Cerebellar cortex (tissue), 1 donor: ENCODE measurements around the gene GOLM1.
"Not testable (repeated sequence)": the region's sequence is repeated elsewhere in the genome, so short reads cannot be mapped to it uniquely, and the experiment has no call there.

ENCODE experiments used
- DNase-seq: peaks from one replicate; pipeline ENCODE4 v3.0.0-alpha.2; 2015; ENCODE audit warnings: low spot score

GOLM1 gene

DNA sequence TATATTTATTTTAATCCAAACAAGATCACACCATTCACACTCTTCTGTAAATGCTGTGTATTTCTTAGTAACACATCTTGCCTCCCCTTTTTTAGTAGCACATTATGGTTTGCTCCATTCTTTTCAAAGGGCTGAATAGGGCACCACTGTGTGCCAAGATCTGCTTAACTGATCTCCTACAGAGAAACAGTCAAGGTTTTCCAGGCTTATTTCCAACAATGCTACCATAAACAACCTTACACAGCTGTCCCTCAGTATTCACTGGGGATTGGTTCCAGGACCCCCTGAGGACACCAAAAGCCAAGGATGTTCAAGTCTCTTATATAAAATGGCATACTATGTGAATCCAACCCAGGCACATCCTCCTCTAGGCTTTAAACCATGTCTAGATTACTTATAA lies 16.5 kb downstream of the GOLM1 start:
- DNase-seq = peak; percentile 86

DNA sequence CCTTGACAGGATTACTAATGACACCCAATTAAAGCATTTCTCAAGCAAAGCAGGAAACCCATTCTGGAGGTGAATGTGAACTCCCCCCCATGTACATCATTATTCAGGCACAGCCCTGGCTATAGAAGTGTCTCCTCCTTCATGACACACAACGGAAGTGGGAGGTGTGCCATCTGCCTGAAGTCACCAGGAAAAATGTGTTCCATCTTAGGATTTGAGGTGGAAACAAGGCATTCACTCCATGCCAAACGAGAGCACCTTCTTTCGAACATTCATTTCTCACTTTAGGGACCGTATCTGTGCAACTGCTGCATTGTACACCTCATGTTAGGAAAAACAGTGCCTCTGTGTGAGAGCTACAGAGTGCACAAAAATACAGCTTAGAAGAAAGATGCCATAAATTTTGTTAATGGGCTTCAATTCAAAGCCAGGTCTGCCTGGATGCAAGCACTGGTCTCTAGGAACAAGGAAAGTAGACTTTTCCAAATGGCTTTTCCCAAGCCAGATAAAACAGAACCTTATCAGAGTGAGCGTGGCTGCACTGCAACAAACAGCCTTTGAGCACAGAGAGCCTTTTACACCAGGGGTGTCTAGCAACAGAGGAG lies 19.4 kb downstream of the GOLM1 start:
- DNase-seq = peak; percentile 75

DNA sequence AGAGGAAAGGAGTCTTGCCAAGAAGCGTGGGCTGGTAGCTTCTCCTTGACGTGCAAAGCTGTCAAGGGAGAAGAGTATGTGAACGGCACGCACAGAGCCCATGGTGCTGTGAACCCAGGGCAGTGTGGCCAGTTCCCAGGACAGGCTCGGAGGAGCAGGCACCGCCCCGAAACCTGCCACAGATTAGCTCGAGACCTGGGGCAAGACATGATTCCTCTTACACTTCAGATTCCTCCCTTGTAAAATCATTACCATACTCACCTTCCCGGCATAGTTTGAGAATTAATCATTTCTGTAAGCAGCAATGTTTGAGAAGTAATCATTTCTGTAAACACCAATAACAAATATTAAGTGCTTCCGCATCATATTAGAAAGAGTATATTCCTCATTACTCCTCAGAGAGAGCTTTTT lies 19.9 kb downstream of the GOLM1 start:
- peak; percentile 43 for DNase-seq

GRCh38 chr9:86078731-86079130 lies 20.6 kb downstream of the GOLM1 start:
- no peak for DNase-seq

DNA sequence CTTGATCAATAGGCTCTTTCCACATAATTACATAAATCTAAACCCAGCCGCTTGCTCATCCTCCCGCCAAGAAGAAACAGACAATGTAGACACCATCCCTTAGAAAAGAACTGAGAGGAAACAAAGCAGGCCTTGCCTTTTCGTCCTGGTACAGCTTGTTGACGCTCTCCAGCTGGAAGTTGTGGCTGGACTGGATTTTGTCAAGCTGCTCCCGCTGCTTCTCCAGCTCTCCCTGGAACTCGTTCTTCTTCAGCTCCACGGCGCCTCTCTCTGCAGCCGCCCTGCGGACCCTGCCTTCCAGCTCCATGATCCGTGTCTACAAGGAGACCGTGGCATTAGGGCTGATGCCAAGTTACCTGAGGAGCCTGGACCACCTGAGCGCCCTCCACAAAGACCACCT lies 22.1 kb downstream of the GOLM1 start:
- peak; percentile 73 for DNase-seq

DNA sequence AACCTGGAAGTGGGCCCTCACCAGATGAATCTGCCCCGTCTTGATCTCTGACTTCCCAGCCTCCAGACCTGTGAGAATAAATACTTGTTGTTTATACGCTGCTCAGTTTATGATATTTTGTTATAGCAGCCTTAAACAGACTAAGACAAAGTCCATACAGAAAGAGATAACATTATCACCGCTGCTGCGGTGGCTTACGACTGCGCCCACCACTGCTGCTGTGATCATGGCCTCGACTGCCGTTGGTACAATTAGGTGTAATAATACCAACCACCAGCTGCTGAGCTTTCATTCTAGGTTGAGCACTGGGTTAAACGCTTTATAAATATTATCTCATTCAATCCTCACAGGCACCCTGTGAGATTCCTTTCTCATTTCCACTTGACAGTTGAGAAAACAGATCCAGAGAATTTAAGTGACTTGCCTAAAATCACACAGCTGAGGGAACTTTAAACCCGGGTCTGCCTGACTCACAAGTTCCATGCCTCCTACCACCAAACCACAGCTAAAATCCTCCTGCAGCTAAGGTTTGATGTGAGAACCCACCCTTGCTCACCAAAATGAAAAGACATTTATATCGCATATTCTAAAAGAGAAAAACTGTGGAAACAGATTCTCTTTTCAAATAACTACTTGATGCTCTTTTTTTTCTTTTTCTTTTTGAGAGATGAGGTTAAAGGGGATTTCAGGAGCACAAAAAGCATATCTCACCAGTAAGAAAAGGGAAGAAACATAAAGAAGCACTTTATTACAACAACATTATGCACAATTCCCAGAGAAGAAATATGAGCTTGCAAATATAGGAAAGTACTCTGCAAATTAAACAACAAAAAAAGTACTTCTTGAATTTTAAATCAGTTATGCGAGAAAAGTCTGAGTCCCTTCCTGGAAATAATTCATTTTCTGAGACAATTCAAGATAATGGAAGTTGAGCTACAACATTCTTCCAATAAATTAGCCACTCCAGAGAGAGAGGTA lies 23.9 kb downstream of the GOLM1 start:
- no peak for DNase-seq

- no peak for DNase-seq
Observed at GRCh38 chr9:86073839-86074238, 25.5 kb downstream of the GOLM1 start.

DNA sequence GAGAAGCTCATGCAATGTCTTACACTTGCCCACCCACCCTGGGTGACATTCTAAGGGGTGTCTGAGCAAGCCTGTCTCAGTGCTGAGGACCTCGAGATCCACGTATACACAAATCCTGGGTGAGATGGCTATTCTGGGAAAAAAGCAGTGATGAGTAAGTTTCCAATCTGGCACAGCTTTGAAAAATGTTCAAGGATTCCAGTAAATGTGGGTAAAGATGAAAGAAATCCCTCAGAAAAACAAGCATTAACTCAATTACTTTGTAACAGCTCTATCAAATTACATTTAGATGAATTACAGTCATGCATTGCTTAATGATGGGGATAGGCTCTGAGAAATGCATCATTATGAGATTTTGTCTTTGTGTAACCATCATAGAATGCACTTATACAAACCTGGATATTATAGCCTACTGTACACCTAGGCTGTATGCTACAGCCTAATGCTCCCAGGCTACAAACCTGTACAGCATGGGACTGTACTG lies 26.9 kb downstream of the GOLM1 start:
- DNase-seq = no peak

- DNase-seq = no peak
Observed at GRCh38 chr9:86069206-86069869, 30.0 kb downstream of the GOLM1 start.

- DNase-seq = peak; percentile 92
Observed at GRCh38 chr9:86064220-86064619, 35.1 kb downstream of the GOLM1 start.

DNA sequence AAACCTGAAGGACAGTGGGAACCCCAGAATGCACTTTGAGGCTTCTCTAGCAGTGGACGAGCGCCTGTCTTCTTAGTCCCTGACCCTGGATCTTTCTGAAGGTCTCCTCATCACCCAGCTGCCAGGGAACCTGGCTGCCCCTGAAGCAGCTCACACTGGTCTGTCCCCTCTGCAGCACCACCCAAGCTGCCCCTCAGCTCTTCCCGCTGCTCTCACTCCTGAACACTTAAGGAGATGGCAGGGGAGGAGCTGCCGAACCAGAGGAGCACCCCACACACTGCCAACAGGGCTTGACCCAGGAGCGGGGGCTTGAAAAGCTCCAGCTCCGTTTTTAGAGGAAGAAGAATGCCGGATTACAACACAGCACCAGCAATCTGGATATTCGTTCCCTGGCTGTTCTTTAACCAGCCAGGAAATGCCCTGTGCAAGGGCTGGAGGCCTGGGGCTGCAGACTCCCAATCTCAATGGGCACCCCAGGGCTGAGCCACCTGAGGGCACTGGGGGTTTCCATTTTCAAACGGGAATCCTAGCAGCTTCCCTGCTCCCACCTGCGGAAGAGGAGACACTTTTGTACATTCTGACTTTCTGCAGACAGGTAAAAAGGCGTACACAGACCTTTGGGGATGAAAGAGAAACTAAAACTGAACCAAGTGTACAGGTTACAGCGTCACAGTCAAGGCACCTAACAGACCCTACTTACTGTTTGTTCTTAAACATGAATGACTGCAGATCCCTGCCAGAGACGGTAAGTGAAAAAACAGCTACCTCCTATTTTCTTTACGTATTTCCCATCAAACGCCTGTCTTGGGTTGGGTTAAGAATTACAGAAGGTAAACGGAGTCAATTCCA lies 36.3 kb downstream of the GOLM1 start:
- DNase-seq = no peak

DNA sequence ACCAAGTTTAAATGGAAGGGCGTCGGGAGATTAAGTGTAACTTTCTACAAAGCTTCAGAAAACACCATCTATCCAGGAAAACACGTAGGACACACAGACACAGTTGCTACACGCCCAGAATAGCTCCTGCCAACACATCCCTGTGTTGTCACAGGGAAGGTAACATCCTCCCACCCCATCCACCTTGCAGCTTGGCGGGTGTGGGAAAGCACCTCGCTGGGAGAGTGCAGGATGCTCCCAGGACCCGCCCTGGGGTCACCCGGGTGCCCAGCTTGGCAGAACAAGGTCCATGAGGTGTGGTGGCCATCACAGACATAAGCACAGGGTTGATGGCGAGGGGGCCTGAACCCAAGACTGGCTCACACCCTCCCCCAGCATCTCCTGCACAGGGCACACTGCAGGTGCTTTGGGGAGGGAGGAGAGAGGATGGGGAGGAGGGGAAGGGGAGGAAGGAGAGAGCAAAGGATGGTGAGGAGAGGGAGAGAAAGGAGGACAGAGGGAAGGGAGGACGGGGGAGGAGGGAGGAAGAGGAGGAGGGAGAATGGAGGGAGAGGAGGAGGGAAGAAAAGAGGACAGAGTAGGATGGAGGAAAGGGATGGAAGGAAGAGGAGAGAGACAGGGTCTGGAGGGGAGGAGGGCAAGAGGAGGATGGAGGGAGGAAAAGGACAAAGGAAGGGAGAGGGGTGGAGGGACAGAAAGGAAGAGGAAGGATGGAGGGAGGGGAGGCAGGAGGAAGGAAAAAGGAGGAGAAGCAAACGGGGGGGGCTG lies 37.2 kb downstream of the GOLM1 start:
- DNase-seq = no peak

GRCh38 chr9:86057491-86057890 lies 41.9 kb downstream of the GOLM1 start:
- no peak for DNase-seq

- DNase-seq = no peak
Observed at GRCh38 chr9:86054695-86055094, 44.7 kb downstream of the GOLM1 start.

DNA sequence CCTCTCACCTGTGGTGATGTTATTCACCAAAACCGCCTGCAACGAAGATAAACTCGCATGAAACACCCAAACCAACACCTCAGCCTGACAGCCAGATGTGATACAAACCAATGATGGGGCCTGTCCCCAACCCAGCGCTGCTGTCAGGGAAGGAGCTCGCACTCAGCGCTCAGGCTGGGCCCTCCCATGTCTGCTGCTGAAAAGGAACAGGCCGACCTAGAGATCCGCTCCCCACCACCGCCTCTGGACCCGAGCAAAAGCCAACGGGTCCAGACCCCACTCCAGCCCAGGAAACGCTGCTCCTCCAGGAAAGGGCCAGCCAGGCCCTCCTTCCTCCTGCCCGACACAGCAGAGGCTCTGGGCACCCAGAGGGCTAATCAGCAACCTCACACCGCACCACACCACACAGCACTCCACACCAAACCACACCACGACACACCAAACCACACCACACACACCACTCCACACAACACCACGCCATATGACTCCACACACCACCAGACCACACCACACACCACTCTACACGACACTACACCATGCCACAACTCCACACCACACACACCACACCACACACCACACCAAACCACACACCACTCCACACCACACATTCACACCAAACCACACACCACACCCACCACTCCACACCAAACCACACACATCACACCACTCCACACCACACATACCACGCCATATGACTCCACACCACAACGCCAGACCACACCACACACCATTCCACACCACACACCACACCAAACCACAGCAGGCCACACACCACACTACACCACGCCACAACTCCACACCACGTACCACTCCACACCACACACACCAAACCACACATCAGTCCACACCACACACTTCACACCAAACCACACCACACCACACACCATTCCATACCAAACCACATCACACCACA lies 46.5 kb downstream of the GOLM1 start:
- no peak for DNase-seq

GRCh38 chr9:86048018-86048742 lies 51.2 kb downstream of the GOLM1 start:
- DNase-seq = not testable (repeated sequence)

DNA sequence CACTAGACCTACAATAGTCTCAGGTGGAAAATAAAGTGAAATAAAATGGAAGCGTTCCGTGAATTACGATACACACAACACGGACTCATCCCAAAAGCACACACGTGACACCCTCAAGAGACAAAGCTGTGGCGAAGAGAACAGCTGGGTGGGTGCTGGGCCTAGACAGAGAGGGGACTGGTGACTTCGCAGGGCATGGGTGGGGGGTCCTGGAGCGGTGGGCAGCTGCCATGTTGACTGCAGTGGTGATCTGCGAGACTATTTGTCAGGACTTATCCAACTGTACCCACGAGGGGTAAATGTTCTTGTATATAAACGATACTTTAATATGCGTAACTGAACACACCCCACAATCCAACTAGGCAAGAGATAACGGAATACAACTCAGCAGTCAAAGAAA lies 52.0 kb downstream of the GOLM1 start:
- DNase-seq = no peak

DNA sequence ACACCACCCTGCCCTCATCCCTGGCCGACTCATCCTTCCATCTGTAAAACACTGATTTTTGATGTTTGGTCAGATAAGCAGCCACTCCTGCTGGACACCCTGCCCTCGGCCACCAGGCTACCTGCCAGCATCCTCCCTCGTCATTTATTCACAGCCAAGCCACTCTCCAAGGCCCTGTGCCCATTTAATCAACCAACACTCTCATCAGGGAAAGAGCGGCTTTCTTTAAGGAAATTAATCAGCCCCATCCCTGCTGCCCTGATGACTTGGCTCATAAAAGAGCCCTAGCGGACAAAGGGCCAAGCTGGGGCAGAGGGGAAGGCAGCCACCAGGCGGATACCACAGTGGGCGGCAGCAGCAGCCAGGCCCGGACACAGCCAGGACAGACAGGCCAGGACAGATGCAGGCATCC lies 52.4 kb downstream of the GOLM1 start:
- peak; percentile 87 for DNase-seq

DNA sequence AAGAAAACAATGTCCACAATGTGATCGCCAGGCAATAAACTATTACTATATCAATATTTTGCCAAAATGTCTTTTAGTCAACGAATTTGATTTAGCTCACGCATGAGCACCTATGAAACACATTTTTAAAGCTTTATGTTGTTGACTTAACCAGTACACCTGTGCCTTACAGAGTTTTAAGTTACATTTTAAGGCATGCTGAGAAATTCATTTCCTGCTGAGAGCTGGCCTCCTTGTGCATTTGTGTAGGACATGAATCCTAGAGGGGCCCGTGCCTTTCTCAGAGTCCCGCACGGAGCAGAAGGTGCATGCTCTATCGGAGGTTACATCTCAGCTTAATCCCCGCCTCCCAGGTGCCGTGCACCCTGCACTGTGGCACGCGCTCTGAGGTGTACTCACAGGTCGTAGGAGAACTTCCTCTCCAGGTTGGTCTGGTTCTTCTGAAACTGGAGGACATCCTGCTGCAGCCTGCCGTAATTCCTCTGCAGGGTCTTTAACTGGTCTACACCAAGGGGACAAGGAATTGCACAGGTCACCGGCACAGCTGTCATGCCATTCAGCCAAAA lies 53.2 kb downstream of the GOLM1 start:
- no peak for DNase-seq
